PC-9 (cell line): ENCODE measurements around the gene COL6A1.

Source experiments
- EZH2 ChIP-seq: fragments of 200-600 bp; sonication (generic); IDR thresholded peaks from 2 replicates; pipeline ENCODE4 v1.8.0; 2017; ENCODE audit warnings: antibody characterized with exemption, low read depth
- TF ChIP-seq, protein P1 (sequence below): fragments of 200-600 bp; sonication (generic); conservative IDR thresholded peaks from 2 replicates; pipeline ENCODE4 v1.6.1; 2017; ENCODE audit warnings: mixed run types, antibody characterized with exemption, mild to moderate bottlenecking, moderate library complexity

DNA sequence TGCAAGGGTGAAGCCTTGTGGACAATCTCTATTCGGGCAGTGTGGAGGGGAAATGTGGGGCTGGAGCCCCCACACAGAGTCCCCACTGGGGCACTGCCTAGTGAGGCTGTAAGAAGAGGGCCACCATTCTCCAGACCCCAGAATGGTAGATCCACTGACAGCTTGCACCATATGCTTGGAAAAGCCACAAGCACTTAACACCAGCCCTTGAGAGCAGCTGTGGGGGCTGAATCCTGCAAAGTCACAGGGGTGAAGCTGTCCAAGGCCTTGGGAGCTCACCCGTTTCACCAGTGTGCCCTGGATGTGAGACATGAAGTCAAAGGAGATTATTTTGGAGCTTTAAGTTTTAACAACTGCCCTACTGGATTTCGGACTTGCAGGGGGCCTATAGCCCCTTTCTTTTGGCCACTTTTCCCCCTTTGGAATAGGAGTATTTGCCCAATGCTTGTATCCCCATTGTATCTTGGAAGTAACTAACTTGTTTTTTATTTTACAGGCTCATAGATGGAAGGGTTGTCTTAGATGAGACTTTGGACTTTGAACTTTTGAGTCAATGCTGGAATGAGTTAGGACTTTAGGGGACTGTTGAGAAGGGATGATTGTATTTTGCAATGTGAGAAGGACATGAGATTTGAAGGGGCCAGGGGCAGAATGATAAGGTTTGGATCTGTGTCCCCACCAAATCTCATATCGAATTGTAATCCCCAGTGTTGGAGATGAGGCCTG, 16.3 kb upstream of the COL6A1 start:
- TF ChIP-seq, protein P1, sequence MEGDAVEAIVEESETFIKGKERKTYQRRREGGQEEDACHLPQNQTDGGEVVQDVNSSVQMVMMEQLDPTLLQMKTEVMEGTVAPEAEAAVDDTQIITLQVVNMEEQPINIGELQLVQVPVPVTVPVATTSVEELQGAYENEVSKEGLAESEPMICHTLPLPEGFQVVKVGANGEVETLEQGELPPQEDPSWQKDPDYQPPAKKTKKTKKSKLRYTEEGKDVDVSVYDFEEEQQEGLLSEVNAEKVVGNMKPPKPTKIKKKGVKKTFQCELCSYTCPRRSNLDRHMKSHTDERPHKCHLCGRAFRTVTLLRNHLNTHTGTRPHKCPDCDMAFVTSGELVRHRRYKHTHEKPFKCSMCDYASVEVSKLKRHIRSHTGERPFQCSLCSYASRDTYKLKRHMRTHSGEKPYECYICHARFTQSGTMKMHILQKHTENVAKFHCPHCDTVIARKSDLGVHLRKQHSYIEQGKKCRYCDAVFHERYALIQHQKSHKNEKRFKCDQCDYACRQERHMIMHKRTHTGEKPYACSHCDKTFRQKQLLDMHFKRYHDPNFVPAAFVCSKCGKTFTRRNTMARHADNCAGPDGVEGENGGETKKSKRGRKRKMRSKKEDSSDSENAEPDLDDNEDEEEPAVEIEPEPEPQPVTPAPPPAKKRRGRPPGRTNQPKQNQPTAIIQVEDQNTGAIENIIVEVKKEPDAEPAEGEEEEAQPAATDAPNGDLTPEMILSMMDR, result no peak
- TF ChIP-seq EZH2, result no peak
